Hepatocyte (in vitro differentiated cells): ENCODE measurements around the gene TTC28. TPM values are rescaled to one million over a fixed set of nuclear protein-coding genes. Genes with fewer than 3 reads are reported as not detected.

Experiments used
- DNase-seq: peaks from one replicate; pipeline ENCODE4 v3.0.0-alpha.2; 2016; ENCODE audit warnings: low spot score
- H2AFZ ChIP-seq: fragments of 200-600 bp; sonication (generic); 2 replicates; pipeline ENCODE4 v1.6.0; 2016; ENCODE audit warnings: antibody characterized with exemption, mild to moderate bottlenecking
- H3K27ac ChIP-seq: fragments of 200-600 bp; sonication (generic); 2 replicates; pipeline ENCODE4 v1.5.1; 2016; ENCODE audit warnings: mild to moderate bottlenecking
- H3K27me3 ChIP-seq: fragments of 200-600 bp; sonication (generic); 2 replicates; pipeline ENCODE4 v1.6.1; 2016
- H3K36me3 ChIP-seq: fragments of 200-600 bp; sonication (generic); replicated peaks from 2 replicates; pipeline ENCODE4 v1.5.1; 2016; ENCODE audit warnings: low read depth; ENCODE audit not compliant: insufficient read depth
- H3K4me1 ChIP-seq: fragments of 200-600 bp; sonication (generic); 2 replicates; pipeline ENCODE4 v1.5.1; 2016; ENCODE audit warnings: mild to moderate bottlenecking, moderate library complexity; ENCODE audit not compliant: insufficient read depth
- H3K4me2 ChIP-seq: fragments of 200-600 bp; sonication (generic); 2 replicates; pipeline ENCODE4 v1.6.0; 2016
- H3K4me3 ChIP-seq: fragments of 200-600 bp; sonication (generic); 2 replicates; pipeline ENCODE4 v1.5.1; 2016; ENCODE audit warnings: mild to moderate bottlenecking
- H3K79me2 ChIP-seq: fragments of 200-600 bp; sonication (generic); 2 replicates; pipeline ENCODE4 v1.6.0; 2017; ENCODE audit warnings: mild to moderate bottlenecking
- H3K9me2 ChIP-seq: fragments of 200-600 bp; sonication (generic); replicated peaks from 2 replicates; pipeline ENCODE4 v1.6.0; 2017; ENCODE audit warnings: mild to moderate bottlenecking; ENCODE audit not compliant: insufficient read depth
- H3K9me3 ChIP-seq: fragments of 200-600 bp; sonication (generic); 2 replicates; pipeline ENCODE4 v1.5.1; 2016; ENCODE audit warnings: low read depth, mild to moderate bottlenecking
- H4K20me1 ChIP-seq: fragments of 200-600 bp; sonication (generic); 2 replicates; pipeline ENCODE4 v1.6.0; 2016; ENCODE audit warnings: mild to moderate bottlenecking; ENCODE audit not compliant: insufficient read depth, poor library complexity, severe bottlenecking
- EZH2 ChIP-seq: fragments of 200-600 bp; sonication (generic); IDR thresholded peaks from 2 replicates; pipeline ENCODE4 v1.6.1; 2016; ENCODE audit warnings: antibody characterized with exemption, mild to moderate bottlenecking, borderline replicate concordance
- EZH2phosphoT487 ChIP-seq: fragments of 200-600 bp; sonication (generic); IDR thresholded peaks from one replicate; pipeline ENCODE4 v1.6.1; 2018; ENCODE audit warnings: antibody characterized with exemption, mild to moderate bottlenecking, low read depth, moderate library complexity; ENCODE audit not compliant: unreplicated experiment, severe bottlenecking
- WGBS: methylation state at CpG from one replicate; pipeline ENCODE4 v1.1.6; 2016; ENCODE audit warnings: low lambda C conversion rate; ENCODE audit errors: missing lambda C conversion rate; 5-methylcytosine and 5-hydroxymethylcytosine counted together
- polyA plus RNA-seq: library from polyadenylated mRNA; unstranded; fragments of >200 nt; fragmentation: Nextera tagmentation; extraction: Ambion mirVana; gene quantifications from 2 replicates; pipeline ENCODE4 v1.2.1, GENCODE V29; 2016
- total RNA-seq: library from RNA; depleted of rRNA; stranded (reverse); fragments of >200 nt; gene quantifications from 2 replicates; pipeline ENCODE4 v1.2.3, GENCODE V29; 2014
- TF ChIP-seq, protein P1 (sequence below): fragments of 200-600 bp; sonication (generic); IDR thresholded peaks from 2 replicates; pipeline ENCODE4 v1.5.1; 2016; ENCODE audit warnings: antibody characterized with exemption, mild to moderate bottlenecking; ENCODE audit not compliant: poor library complexity

TTC28 gene
- total and polyA plus RNA-seq, 2 experiments from 2014 or later, result 14.7 to 30.4 TPM

GRCh38 chr22:27978802-27979201 is 700.8 kb downstream of the TTC28 start:
- 83% methylated on average over 5 of the region's 5 CpGs for WGBS
- TF ChIP-seq, protein P1, sequence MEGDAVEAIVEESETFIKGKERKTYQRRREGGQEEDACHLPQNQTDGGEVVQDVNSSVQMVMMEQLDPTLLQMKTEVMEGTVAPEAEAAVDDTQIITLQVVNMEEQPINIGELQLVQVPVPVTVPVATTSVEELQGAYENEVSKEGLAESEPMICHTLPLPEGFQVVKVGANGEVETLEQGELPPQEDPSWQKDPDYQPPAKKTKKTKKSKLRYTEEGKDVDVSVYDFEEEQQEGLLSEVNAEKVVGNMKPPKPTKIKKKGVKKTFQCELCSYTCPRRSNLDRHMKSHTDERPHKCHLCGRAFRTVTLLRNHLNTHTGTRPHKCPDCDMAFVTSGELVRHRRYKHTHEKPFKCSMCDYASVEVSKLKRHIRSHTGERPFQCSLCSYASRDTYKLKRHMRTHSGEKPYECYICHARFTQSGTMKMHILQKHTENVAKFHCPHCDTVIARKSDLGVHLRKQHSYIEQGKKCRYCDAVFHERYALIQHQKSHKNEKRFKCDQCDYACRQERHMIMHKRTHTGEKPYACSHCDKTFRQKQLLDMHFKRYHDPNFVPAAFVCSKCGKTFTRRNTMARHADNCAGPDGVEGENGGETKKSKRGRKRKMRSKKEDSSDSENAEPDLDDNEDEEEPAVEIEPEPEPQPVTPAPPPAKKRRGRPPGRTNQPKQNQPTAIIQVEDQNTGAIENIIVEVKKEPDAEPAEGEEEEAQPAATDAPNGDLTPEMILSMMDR, result no peak
- TF ChIP-seq EZH2 (no peak), EZH2phosphoT487 (no peak)
- H3K4me2 ChIP-seq, result no peak overlapping the region

DNA sequence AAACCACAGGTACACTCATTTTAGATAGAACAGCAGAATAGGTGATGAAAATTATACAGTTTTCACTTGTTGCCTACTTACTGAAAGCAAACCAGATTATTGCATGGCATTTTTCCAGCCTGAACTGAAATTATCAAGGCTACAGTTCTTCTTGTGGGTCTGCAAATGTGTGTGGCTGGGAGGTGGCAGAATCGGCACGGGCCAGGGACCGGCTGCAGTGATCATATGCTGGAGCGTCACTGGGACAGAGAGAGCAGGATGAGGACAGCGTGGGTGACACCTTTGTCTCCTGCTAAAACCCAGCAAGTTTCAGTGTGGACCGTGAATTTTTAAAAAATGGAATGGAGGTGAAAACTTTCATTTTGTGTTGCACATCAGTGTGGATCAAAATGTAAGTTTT is 701.3 kb downstream of the TTC28 start:
- Histone ChIP-seq H3K4me1 (peaks cover 11% of the 10 kb centered on the region), H3K9me2 (no peaks in the 10 kb centered on the region), H3K4me3 (no peak overlapping the region), H3K27ac (no peak overlapping the region), H2AFZ (no peak overlapping the region), H4K20me1 (no peaks in the 10 kb centered on the region), H3K27me3 (no peaks in the 10 kb centered on the region), H3K79me2 (no peaks in the 10 kb centered on the region), H3K36me3 (no peaks in the 10 kb centered on the region), H3K9me3 (no peaks in the 10 kb centered on the region), H3K4me2 (no peak overlapping the region)
- DNase-seq, result no peak
- WGBS, result 98% methylated on average over 6 of the region's 6 CpGs
- TF ChIP-seq EZH2 (no peak), EZH2phosphoT487 (no peak)
- TF ChIP-seq, protein P1, result no peak

More at GRCh38 chr22:27978802-27979201, 700.8 kb downstream of the TTC28 start:
- H3K36me3 ChIP-seq, result no peaks in the 10 kb centered on the region
- DNase-seq, result no peak
- H3K4me3 ChIP-seq, result no peak overlapping the region
- no peaks in the 10 kb centered on the region for H3K9me3 ChIP-seq
- H2AFZ ChIP-seq, result no peak overlapping the region
- H4K20me1 ChIP-seq, result no peaks in the 10 kb centered on the region
- H3K9me2 ChIP-seq, result no peaks in the 10 kb centered on the region
- H3K79me2 ChIP-seq, result no peaks in the 10 kb centered on the region
- no peak overlapping the region for H3K27ac ChIP-seq
- H3K4me1 ChIP-seq, result peaks cover 6% of the 10 kb centered on the region
- H3K27me3 ChIP-seq, result no peaks in the 10 kb centered on the region

- 88% methylated on average over 3 of the region's 3 CpGs for WGBS
- TF ChIP-seq, protein P1, result no peak
- TF ChIP-seq EZH2 (no peak), EZH2phosphoT487 (no peak)
- no peaks in the 10 kb centered on the region for H3K79me2 ChIP-seq
- H3K27ac ChIP-seq, result no peak overlapping the region
- H3K4me3 ChIP-seq, result no peak overlapping the region
- no peaks in the 10 kb centered on the region for H4K20me1 ChIP-seq
- H3K4me1 ChIP-seq, result peaks cover 16% of the 10 kb centered on the region
- H3K9me3 ChIP-seq, result no peaks in the 10 kb centered on the region
- no peaks in the 10 kb centered on the region for H3K9me2 ChIP-seq
- H3K27me3 ChIP-seq, result no peaks in the 10 kb centered on the region
- no peak overlapping the region for H2AFZ ChIP-seq
- no peak overlapping the region for H3K4me2 ChIP-seq
- no peak for DNase-seq
- no peaks in the 10 kb centered on the region for H3K36me3 ChIP-seq
Measured at GRCh38 chr22:27976586-27976985, 703.1 kb downstream of the TTC28 start.

- H3K9me3 ChIP-seq, result no peaks in the 10 kb centered on the region
- H3K27ac ChIP-seq, result no peak overlapping the region
- WGBS, result 87% methylated on average over 16 of the region's 16 CpGs
- no peak overlapping the region for H2AFZ ChIP-seq
- TF ChIP-seq EZH2phosphoT487 (no peak), EZH2 (no peak)
- TF ChIP-seq, protein P1, result no peak
- H4K20me1 ChIP-seq, result no peaks in the 10 kb centered on the region
- H3K4me3 ChIP-seq, result no peak overlapping the region
- H3K27me3 ChIP-seq, result no peaks in the 10 kb centered on the region
- H3K79me2 ChIP-seq, result no peaks in the 10 kb centered on the region
- no peaks in the 10 kb centered on the region for H3K9me2 ChIP-seq
- H3K4me2 ChIP-seq, result no peak overlapping the region
- H3K4me1 ChIP-seq, result peaks cover 16% of the 10 kb centered on the region
- no peak for DNase-seq
- no peaks in the 10 kb centered on the region for H3K36me3 ChIP-seq
Measured at GRCh38 chr22:27975381-27976013, 704.1 kb downstream of the TTC28 start.
